HG02884 (cell line): ENCODE measurements around the gene NME4.
"Not testable (repeated sequence)": the region's sequence is repeated elsewhere in the genome, so short reads cannot be mapped to it uniquely, and the experiment has no call there.

Source experiments
- ATAC-seq: cut with Tn5 transposase; IDR thresholded peaks from one replicate; pipeline ENCODE4 v1.9.1; 2021; ENCODE audit warnings: mild to moderate bottlenecking, moderate library complexity; ENCODE audit not compliant: unreplicated experiment

NME4 gene

DNA sequence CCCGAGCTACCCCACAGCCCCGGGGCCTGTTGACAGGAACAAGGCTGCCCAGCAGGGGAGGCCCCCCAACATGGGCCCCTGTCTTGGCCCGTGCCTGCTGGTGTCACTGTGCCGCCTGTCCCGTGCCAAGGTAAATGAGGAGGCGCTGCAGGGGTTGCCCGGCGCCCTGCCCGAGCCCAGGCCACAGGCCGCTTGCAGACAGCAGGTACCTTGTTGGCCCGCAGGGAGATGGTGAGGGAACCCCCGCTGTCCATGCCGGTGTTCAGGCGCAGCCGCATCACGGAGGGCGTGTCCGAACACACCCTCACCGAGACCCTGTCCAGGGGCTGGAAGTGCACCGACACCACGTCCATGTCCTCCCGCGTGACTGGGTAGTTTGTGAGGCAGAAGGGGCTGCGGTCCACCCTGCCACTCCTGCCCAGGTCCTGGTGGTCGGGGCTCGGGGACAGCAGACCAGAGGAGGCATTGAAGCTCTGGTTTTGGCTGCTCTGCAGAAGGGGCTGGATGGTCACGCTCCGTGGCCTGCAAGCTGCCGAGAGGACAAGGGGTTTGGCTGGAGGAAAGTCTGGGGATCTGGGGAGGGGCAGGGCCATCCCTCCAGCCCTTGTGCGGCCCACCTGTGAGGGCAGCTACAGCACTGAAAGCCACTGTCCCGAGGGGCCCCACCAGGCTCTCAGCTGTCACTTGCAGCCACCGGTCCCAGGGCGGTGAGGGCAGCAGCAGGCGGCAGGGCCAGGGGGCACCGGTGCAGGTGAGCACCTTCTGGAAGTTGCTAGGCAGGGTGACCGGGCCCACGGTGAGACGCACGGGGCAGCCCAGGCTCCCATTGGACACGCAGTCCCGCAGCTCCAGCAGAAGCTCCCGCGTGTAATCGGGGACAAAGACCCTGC lies 20.8 kb upstream of the NME4 start:
- ATAC-seq: no peak

GRCh38 chr16:376817-377418 lies 20.1 kb upstream of the NME4 start:
- no peak for ATAC-seq

- no peak for ATAC-seq
Measured at GRCh38 chr16:377419-377951, 19.5 kb upstream of the NME4 start.

- ATAC-seq: not testable (repeated sequence)
Measured at GRCh38 chr16:378113-378820, 18.7 kb upstream of the NME4 start.

GRCh38 chr16:378821-379182 lies 18.2 kb upstream of the NME4 start:
- no peak for ATAC-seq

DNA sequence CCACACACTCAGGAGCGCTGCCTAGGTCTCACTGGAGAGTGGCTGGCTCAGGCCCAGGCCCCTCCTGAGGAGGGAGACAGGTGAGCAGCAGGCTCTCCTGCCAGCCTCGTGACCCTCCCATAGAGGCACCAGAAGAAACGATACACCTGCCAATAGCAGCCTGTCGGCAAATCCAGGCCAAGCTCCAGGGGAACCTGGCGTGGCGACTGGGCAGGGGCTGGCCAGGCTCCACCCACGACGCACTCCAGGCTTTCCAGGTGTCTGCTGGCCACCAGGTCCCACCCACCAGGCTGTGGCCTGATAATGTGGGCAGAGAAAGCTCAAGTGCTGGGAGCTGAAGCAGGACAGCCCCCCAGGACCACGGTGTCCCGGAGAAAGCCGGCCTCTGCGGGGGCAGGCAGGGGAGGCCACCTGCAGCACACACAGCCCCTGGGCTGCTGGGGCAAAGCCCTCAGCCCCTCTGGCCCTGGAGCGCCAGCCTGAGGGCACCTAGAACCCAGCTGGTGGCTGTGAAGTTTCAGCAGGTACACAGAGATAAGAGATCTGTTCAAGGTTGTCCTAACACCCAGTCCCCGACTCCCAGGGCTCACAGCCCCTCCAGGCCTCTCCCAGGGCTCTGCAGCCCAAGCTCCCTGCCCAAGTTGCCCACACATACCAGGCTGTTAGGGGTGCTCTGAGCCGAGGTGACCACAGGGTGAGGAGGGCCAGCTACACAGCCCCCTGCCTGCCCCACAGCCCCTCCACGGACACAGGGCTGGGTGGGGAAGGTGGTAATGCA lies 17.6 kb upstream of the NME4 start:
- no peak for ATAC-seq

GRCh38 chr16:379961-380761 lies 16.8 kb upstream of the NME4 start:
- no peak for ATAC-seq

DNA sequence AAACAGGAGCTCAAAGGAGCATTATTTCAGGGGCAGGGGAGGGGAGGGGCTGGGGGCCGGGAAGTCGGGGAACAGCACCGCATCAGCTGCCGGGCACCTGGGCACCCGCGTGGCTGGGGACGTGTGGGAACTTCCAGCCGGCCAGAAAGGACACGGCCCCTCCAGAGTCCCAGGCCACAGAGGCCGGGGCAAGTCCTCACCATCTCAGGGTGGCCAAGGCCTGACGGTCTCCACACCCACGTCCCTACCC lies 16.3 kb upstream of the NME4 start:
- ATAC-seq: no peak

DNA sequence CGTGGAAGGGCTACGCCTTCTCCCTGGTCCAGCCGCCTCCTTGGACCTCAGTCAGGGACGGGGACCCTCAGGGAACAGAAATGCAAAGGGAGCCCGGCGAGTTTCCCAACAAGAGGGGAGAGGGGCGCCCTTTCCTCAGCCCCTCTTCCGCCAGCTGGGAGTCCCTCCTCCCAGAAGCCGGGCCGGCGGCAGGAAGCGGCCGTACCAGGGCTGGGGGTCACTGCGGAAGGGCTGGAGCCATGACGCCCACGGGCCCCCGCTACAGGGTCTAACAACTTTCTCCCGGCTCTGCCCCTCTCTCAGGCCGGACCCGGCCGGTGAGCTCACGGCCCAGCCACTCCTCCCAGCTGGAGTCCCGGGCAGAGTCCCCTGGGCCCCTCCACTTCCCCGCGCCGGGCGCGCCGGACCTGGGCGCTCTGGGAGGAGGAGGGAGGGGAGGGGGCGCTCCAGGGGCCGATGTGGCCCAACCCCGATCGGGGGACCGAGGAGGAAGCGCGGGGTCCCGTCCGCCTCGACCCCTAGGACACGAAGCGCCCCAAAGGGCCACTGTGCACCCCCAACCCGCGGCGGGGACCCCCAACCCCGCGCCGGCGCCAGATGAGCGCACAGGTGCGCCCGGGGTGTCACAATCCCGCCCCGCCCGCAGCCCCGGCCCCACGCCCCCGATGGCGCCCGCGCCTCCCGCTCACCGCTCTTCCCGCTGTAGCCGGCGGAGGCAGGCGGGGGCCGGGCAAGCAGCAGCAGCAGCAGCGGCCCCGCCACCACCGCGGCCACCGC lies 15.8 kb upstream of the NME4 start:
- no peak for ATAC-seq

DNA sequence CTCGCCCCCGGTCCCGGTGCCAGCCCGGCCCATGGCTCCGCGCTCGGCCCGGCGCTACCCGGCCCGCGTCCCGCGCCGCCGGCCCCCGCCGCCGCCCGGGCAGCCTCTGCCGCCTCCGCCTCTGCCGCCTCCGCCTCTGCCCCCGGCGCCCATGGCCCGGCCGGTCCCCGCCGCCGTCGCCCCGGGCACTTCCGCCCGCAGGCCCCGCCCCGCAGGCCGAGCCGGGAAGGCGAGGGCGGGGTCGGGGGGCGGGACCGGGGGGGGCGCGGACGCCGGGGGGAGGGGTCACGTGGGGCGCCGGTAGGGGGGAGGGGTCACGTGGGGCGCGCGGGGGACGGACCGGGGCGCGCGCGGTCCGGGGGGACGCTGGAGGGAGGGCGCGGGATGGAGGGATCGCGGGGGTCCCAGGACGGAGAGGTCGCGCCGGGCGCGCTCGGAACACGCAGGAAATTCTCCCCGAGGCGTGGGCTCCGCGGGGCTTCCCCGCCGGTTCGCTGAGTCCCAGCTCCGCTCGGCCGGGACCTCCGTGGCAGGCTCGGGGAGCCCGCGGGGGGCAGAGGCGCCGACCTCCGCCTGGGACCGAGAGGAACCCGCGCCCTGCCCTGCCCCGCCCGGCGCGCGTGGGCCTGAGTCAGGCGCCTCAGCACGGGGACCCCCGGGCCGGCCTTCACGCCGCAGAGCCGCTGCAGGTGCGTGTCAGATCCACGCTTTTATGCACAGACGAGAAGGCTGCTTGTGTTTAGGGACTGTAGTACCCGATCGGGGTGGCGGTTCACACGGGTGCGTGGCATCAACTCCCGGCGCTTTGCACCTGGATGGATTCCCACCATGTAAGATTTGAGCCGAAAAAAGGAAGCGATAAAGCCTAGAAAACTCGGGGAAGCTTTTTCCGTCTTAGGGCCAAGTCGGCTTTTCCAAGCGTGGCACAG lies 14.9 kb upstream of the NME4 start, which contains the start of gene PGAP6:
Gene PGAP6 (minus strand): TSS at position 190 of the 929 bp plus-strand sequence. CDS start 157 bp downstream, at position 33.
- no peak for ATAC-seq

DNA sequence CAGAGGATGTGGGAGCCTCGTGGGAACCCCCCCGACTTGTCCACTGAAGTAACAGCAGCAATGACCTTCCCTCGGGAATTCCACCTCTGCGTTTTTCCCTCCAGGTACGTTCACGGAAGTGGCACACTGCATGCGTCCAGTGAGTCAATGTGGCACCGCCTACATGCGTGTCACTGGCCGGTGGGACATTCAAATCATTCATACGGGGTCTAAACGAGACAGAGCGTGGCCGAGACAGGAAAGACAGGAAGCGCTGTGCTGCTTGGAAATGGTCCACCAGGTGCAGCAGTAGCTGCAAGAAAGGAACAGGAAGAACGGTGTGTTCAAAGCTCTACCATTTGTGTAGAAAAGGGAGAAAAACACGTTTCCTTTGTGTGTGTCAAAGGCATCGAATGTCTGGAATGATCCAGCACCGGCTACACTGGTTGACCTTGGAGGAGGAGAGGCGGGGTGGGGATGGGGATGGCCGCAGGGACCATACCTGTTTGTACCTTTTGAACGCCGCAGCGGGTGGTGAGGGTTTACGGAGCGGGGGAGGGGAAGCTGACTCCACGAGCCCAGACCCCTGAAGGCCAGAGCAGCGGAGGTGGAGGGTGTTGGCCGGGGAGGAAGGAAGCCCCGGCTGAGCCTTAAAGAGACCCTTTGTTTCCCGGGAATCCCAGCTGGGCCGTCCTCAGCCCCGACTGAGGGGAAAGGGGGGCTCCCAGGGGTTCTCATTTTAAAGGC lies 13.5 kb upstream of the NME4 start:
- no peak for ATAC-seq

DNA sequence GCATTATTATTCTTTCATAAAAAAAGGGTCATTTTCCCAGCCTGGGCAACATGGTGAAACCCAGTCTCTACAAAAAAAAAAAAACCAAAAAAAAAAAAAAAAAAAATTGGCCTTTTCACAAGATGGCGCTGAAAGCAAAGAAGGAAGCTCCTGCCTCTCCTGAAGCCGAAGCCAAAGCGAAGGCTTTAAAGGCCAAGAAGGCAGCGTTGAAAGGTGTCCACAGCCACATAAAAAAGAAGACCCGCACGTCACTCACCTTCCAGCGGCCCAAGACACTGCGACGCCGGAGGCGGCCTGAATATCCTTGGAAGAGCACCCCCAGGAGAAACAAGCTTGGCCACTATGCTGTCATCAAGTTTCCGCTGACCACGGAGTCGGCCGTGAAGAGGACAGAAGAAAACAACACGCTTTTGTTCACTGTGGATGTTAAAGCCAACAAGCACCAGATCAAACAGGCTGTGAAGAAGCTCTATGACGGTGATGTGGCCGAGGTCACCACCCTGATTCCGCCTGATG lies 10.3 kb upstream of the NME4 start:
- ATAC-seq: no peak

DNA sequence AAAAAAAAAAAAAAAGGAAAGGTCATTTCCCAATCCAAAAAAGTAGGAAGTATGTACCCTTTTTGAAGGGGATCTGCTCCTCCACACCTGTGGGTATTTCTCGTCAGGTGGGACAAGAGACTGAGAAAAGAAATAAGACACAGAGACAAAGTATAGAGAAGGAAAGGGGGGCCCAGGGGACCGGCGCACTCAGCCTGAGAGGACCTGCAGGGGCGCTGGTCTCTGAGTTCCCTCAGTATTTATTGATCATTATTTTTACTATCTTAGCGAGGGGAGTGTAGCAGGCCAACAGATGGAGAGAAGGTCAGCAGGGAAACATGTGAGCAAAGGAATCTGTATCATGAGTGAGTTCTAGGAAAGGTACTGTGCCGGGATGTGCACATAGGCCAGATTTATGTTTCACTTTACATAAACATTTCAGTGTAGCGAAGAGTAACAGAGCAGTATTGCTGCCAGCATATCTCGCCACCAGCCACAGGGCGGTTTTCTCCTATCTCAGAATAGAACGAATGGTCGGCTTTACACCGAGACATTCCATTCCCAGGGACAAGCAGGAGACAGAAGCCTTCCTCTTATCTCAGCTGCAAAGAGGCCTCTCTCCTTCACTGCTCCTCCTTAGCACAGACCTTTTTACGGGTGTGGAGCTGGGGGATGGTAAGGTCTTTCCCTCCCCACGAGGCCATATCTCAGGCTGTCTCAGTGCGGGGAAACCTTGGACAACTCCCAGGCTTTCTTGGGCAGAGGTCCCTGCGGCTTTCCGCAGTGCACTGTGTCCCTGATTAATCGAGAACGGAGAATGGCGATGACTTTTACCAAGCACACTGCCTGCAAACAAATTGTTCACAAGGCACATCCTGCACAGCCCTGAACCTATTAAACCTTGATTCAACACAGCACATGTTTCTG lies 9.0 kb upstream of the NME4 start:
- ATAC-seq: not testable (repeated sequence)

DNA sequence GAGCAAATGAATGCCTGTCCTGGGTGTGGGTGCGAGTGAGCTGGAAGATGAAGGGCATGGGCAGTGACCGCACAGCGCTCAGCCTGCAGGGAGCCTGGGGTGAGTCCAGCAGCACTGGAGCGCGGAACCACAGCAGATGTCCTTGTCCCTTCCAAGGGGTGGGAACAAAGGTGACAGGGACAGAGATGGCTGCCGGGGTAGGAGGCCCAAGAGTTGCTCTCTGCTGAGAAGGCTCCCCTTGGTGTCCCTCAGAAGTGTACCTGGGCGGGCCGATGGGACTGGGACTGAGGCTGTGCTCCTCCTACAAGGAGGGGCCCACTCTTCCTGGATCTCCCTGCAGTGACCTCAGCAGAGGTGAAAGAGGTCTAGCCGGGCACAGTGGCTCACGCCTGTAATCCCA lies 7.6 kb upstream of the NME4 start:
- no peak for ATAC-seq

DNA sequence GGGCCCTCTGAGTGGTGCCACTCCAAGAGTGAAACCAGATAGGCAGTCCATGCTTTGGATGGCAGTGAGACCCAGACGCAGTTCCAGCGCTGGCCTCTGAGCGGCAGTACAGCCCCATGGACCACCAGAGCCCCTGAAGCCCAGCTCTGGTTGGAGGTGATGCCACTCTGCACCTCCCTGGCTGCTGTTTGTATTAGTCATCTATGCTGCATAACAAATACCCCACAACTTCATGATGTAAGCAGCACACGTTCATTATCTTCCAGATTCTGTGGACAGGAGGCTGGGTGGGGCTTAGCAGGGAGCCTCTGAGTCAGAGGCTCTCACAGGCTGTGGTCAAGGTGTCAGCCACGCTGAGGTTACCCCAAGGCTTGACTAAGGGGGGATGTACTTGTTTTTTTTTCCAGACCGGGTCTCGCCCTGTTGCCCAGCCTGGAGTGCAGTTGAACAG lies 5.1 kb upstream of the NME4 start:
- ATAC-seq: no peak

- ATAC-seq: no peak
Measured at GRCh38 chr16:392450-393030, 4.5 kb upstream of the NME4 start.
